Measurements from ENCODE around the gene SLC9A5.

Gene SLC9A5

GRCh38 chr16:67226804-67227566 lies 21.8 kb upstream of the SLC9A5 start, which contains the start of gene TMEM208:
Gene TMEM208, plus strand, starts transcription at chr16:67227130. Its CDS starts 89 bp downstream, at chr16:67227219.
- H3K4me3 ChIP-seq (ENCODE audit: low read depth in 1 of 2, low read length in 2 of 2) = peak within 1 kb of the TSS; percentile 77 to 89
- no peaks in the 10 kb centered on the region for H3K27me3 ChIP-seq (ENCODE audit: insufficient read depth, low read length, poor library complexity)
- DNase-seq = peak; percentile 98
- TF ChIP-seq EZH2 (IDR thresholded peaks at IDR 0.05; ENCODE audit: borderline replicate concordance, low read depth, low read length, severe bottlenecking) = no peak
- TF ChIP-seq CTCF (IDR thresholded peaks at IDR 0.05; ENCODE audit: borderline replicate concordance, extremely low read depth, low read length, poor library complexity, severe bottlenecking) = peak; percentile 46
- peaks cover 48% of the 10 kb centered on the region for H3K36me3 ChIP-seq (ENCODE audit: insufficient read depth, low read length)
- peak; percentile 92 for ATAC-seq (ENCODE audit: insufficient read depth, low read depth)
- peak within 1 kb of the TSS; percentile 98 for H3K4me2 ChIP-seq (ENCODE audit: insufficient read depth, low read length)
- H3K27ac ChIP-seq (ENCODE audit: low read length) = peak within 1 kb of the TSS; percentile 81
- H3K4me1 ChIP-seq (ENCODE audit: insufficient read depth, low read length) = peaks cover 33% of the 10 kb centered on the region
- H3K9me3 ChIP-seq (ENCODE audit: insufficient read depth, low read length, severe bottlenecking) = no peaks in the 10 kb centered on the region
- H3K79me2 ChIP-seq (ENCODE audit: insufficient read depth, low read length) = peaks cover 28% of the 10 kb centered on the region
- peak within 1 kb of the TSS; percentile 78 for H3K9ac ChIP-seq (ENCODE audit: low read depth, low read length)
- H4K20me1 ChIP-seq (ENCODE audit: insufficient read depth, low read length) = peaks cover 22% of the 10 kb centered on the region; the same call in 1 of the 2 replicates
- peak within 1 kb of the TSS; percentile 93 for H2AFZ ChIP-seq (ENCODE audit: low read depth, low read length)

DNA sequence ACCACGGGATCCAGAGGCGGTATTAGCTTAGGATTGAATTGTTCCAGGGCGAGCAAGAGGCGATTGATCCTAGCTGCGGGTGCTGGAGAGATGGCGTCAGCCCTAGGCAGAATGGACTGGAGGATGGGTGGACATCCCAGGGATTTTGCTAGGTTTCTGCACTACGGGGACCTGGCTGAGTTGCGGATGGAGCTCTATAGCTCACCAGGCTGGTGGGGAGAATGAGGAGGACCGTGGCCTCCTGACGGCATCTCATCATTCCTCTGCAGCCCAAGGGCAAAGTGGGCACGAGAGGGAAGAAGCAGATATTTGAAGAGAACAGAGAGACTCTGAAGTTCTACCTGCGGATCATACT lies 21.2 kb upstream of the SLC9A5 start:
- Histone ChIP-seq H3K4me2 (ENCODE audit: insufficient read depth, low read length) (peak overlapping the region; percentile 98), H3K27me3 (ENCODE audit: insufficient read depth, low read length, poor library complexity) (no peaks in the 10 kb centered on the region), H3K4me1 (ENCODE audit: insufficient read depth, low read length) (peaks cover 33% of the 10 kb centered on the region), H3K79me2 (ENCODE audit: insufficient read depth, low read length) (peaks cover 28% of the 10 kb centered on the region), H2AFZ (ENCODE audit: low read depth, low read length) (peak overlapping the region; percentile 93), H3K27ac (ENCODE audit: low read length) (peak overlapping the region; percentile 81), H3K9ac (ENCODE audit: low read depth, low read length) (peak overlapping the region; percentile 78), H3K4me3 (ENCODE audit: low read depth in 1 of 2, low read length in 2 of 2) (peak overlapping the region; percentile 77 to 89), H3K36me3 (ENCODE audit: insufficient read depth, low read length) (peaks cover 49% of the 10 kb centered on the region), H3K9me3 (ENCODE audit: insufficient read depth, low read length, severe bottlenecking) (no peaks in the 10 kb centered on the region), H4K20me1 (ENCODE audit: insufficient read depth, low read length) (peaks cover 22% of the 10 kb centered on the region; the same call in 1 of the 2 replicates)
- TF ChIP-seq CTCF (IDR thresholded peaks at IDR 0.05; ENCODE audit: borderline replicate concordance, extremely low read depth, low read length, poor library complexity, severe bottlenecking) (no peak), EZH2 (IDR thresholded peaks at IDR 0.05; ENCODE audit: borderline replicate concordance, low read depth, low read length, severe bottlenecking) (no peak)
- no peak for DNase-seq
- ATAC-seq (ENCODE audit: insufficient read depth, low read depth) = no peak

DNA sequence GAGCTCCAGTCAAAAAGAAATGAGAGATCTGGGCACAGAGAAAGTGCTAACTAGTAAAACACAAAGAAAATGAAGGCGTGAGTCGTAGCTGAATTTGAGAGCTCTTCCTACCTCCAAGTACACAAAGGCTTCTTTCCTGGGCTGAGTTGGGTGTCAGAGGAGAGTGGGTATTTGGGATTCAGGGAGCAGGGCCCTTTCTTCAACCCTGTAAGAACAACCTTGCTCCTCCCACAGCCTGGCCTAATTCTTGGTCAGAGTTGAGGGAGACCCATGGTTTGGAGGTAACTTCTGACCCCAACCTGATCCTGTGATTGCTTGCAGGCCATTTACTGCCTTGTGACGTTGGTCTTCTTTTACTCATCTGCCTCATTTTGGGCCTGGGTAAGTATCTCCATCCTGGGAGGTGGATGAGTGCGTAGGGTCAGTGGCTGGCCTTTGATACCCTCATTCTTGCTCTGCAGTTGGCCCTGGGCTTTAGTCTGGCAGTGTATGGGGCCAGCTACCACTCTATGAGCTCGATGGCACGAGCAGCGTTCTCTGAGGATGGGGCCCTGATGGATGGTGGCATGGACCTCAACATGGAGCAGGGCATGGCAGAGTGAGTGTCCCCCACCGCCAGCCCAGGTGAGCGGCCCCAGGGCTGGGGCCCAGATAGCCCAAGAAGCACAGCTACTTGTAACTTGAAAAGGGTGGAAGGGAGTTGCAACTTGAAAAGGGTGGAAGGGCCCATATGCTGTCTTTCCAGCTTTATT lies 20.6 kb upstream of the SLC9A5 start:
- Histone ChIP-seq H3K4me3 (ENCODE audit: low read depth in 1 of 2, low read length in 2 of 2) (peak overlapping the region; percentile 77 to 89; a peak in 3 of 4 replicates), H3K9ac (ENCODE audit: low read depth, low read length) (peak overlapping the region; percentile 78), H3K79me2 (ENCODE audit: insufficient read depth, low read length) (peaks cover 28% of the 10 kb centered on the region), H3K27ac (ENCODE audit: low read length) (0 out of 2 replicates have a peak overlapping the region, but pooled peaks have one; percentile 81), H2AFZ (ENCODE audit: low read depth, low read length) (no peak overlapping the region), H3K4me2 (ENCODE audit: insufficient read depth, low read length) (peak overlapping the region; percentile 98), H3K4me1 (ENCODE audit: insufficient read depth, low read length) (peaks cover 33% of the 10 kb centered on the region), H3K9me3 (ENCODE audit: insufficient read depth, low read length, severe bottlenecking) (no peaks in the 10 kb centered on the region), H4K20me1 (ENCODE audit: insufficient read depth, low read length) (peaks cover 22% of the 10 kb centered on the region; the same call in 1 of the 2 replicates), H3K36me3 (ENCODE audit: insufficient read depth, low read length) (peaks cover 51% of the 10 kb centered on the region), H3K27me3 (ENCODE audit: insufficient read depth, low read length, poor library complexity) (no peaks in the 10 kb centered on the region)
- DNase-seq (no peak), ATAC-seq (ENCODE audit: insufficient read depth, low read depth) (no peak)
- TF ChIP-seq EZH2 (IDR thresholded peaks at IDR 0.05; ENCODE audit: borderline replicate concordance, low read depth, low read length, severe bottlenecking) (no peak), CTCF (IDR thresholded peaks at IDR 0.05; ENCODE audit: borderline replicate concordance, extremely low read depth, low read length, poor library complexity, severe bottlenecking) (no peak)
